ENCODE results near the gene A4GNT.
"Not testable (repeated sequence)": the region's sequence is repeated elsewhere in the genome, so short reads cannot be mapped to it uniquely, and the experiment has no call there.

Gene A4GNT

DNA sequence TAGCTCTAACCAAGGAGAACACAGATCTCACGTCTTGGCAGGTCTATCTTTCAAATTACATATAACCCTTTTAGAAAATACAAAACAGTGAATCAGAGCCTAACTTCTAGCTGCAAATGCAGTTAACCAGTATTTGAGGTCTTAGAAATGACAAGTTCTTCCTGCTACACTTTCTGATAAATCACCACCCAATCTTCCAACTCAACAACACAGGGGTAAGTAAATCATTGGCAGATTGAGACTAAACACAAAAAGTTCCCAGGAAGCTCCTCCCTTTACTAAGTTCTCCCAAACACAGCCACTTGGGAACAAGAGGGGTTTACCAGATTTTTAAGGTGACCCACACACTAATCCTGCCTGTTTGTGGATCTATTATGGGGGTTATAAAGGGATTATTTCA, at the start of gene A4GNT:
A4GNT (minus strand) TSS at position 152 of the 400 bp plus-strand sequence. CDS start 1,134 bp downstream, outside the sequence.
- Mint-ChIP-seq H3K27me3 (ENCODE audit: low read depth) (peaks cover 31% of the 10 kb centered on the region), H3K36me3 (ENCODE audit: low read depth) (no peaks in the 10 kb centered on the region), H3K4me3 (no peak within 1 kb of the TSS), H3K4me1 (ENCODE audit: low read depth) (no peaks in the 10 kb centered on the region), H3K27ac (no peak within 1 kb of the TSS), H3K9me3 (no peaks in the 10 kb centered on the region)
- DNase-seq (ENCODE audit: low spot score): no peak

DNA sequence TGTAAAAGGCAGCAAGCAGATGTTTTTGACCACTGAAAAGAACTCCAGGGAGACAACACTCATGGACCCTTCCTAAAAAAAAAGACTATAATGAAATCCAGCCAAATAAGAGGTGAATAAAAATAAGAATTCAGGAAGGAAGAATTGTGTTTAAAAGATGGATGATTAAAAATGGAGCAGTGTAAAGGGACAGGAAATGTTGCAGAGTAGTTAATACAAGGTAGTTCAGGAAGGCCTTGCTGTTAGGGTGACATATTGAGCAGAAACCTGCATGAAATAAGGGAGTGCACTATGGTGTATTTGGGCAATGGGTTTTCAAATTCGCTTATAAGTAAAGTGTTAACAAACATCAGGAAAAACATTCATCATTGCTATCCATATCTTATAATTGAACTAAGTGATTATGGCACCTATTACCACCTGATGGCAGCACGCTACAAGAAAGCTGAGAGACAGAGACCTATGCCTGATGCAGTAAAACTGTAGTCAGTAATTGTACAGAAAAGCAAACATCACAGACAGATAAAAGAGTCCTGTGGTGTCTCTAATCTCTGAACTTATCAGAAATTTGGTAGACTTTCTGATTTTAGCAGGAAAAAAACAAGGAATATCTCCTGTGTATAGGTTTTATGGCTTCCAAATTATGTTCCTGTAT, 48.3 kb upstream of the A4GNT start:
- H3K27me3 Mint-ChIP-seq (ENCODE audit: low read depth): peaks cover 31% of the 10 kb centered on the region
- H3K4me1 Mint-ChIP-seq (ENCODE audit: low read depth): peaks cover 4% of the 10 kb centered on the region
- no peak overlapping the region for H3K4me3 Mint-ChIP-seq
- no peaks in the 10 kb centered on the region for H3K36me3 Mint-ChIP-seq (ENCODE audit: low read depth)
- H3K27ac Mint-ChIP-seq: no peak overlapping the region
- no peak for DNase-seq (ENCODE audit: low spot score)
- no peaks in the 10 kb centered on the region for H3K9me3 Mint-ChIP-seq

DNA sequence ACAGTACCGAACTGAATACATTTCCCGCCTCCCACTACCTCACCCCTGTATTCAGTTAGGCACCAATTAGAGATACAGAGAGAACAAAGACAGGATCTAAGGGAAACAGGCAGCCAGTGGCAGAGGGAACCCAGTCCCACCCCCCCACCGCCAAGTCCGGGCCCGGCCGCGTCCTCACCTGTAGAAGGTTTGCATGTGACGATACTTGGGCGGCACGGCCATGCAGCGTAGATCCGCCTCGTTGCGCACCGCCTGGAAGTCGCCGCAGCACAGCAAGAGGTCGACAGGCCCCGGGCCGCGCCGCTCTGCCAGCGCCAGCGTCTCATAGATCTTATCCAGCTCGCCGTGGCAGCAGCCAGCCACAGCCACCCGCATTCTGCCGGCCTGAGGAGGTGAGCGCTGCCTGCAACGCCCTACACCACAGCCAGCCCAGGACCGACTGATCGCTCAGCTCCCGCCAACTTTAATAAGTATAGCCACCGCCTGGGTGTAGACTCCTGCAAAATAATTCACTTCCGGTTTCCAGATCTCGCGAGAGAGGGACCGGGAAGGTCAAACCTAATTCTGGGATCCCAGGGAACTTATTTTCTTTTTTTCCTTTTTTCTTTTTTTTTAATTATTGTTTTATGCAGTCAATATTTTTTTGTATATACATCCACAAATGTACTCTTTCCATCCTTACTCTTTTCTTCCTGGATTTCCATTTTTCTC, 42.4 kb upstream of the A4GNT start, which contains the start of gene DBR1:
DBR1 (minus strand) TSS at position 501 of the 711 bp plus-strand sequence; CDS start at position 375, 126 bp downstream.
- DNase-seq (ENCODE audit: low spot score): peak; percentile 70
- Mint-ChIP-seq H3K4me1 (ENCODE audit: low read depth) (peaks cover 27% of the 10 kb centered on the region), H3K27ac (peak within 1 kb of the TSS; percentile 94), H3K27me3 (ENCODE audit: low read depth) (peaks cover 7% of the 10 kb centered on the region), H3K36me3 (ENCODE audit: low read depth) (peaks cover 16% of the 10 kb centered on the region), H3K4me3 (peak within 1 kb of the TSS; percentile 96), H3K9me3 (no peaks in the 10 kb centered on the region)

DNA sequence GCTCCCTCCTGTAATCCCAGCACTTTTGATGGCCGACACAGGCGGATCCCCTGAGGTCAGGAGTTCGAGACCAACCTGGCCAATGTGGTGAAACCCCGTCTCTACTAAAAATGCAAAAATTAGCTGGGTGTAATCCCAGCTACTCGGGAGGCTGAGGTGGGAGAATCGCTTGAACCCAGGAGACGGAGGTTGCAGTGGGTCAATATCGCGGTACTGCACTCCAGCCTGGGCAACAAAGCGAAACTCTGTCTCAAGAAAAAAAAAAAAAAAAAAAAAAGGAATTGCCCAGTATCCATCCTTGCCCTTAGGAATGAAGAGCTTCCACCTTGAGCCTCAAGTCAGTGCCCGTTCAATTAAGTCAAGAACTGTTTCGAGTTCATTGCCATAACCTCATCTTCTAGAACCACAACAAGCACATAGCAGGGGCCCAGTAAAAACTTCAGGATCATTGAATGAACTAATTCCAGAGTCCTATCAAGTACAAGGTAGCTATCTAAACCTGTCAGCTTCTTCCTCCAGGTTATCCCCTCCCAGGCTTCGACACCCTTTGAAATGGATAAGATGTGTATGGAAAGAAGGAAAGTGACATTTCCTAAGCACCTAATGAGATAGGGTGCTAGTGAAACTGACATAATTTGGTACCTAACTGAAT, 41.7 kb upstream of the A4GNT start:
- peak overlapping the region; percentile 94 for H3K27ac Mint-ChIP-seq
- DNase-seq (ENCODE audit: low spot score): no peak
- peaks cover 27% of the 10 kb centered on the region for H3K4me1 Mint-ChIP-seq (ENCODE audit: low read depth)
- H3K36me3 Mint-ChIP-seq (ENCODE audit: low read depth): peaks cover 18% of the 10 kb centered on the region
- peaks cover 2% of the 10 kb centered on the region for H3K27me3 Mint-ChIP-seq (ENCODE audit: low read depth)
- H3K4me3 Mint-ChIP-seq: peak overlapping the region; percentile 96
- no peaks in the 10 kb centered on the region for H3K9me3 Mint-ChIP-seq

DNA sequence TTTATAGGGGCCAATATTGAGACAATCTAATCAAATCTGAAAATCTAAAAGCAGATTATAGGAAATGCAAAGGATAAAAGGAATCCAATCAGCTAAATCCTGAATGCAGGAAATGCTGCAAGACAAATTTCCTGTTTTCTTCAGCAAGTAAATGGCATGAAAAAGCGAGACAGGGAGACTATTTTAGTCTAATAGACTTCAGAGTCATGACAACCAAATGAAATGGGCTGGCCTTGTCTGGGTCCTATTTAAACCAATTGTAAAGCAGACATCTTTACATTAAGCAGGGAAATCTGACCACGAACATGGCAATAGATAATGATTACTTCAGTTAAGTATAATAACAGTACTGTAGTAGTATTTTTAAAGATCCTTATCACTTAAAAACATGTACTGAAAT, 40.4 kb upstream of the A4GNT start:
- Mint-ChIP-seq H3K9me3 (no peaks in the 10 kb centered on the region), H3K36me3 (ENCODE audit: low read depth) (peaks cover 20% of the 10 kb centered on the region), H3K4me3 (peak overlapping the region; percentile 39), H3K27ac (no peak overlapping the region), H3K27me3 (ENCODE audit: low read depth) (no peaks in the 10 kb centered on the region), H3K4me1 (ENCODE audit: low read depth) (peaks cover 27% of the 10 kb centered on the region)
- no peak for DNase-seq (ENCODE audit: low spot score)

DNA sequence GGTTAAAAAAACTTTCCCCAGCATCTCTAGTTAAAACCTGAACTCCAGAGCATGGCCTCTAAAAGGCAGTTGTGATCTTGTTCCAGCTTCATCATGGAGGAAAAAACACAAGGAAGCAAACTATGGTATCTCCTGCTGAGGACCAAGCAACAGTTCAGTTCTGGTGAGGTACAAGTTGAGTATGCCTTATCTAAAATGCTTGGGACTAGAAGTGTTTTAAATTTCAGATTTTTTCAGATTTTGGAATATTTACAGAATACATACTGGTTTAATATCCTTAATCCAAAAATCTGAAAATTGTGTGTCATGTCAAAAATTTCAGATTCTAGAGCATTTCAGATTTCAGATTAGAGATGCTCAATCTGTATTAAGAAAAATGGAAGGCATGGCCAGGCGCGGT, 32.9 kb upstream of the A4GNT start:
- peaks cover 2% of the 10 kb centered on the region for H3K4me1 Mint-ChIP-seq (ENCODE audit: low read depth)
- H3K36me3 Mint-ChIP-seq (ENCODE audit: low read depth): peaks cover 46% of the 10 kb centered on the region
- H3K9me3 Mint-ChIP-seq: no peaks in the 10 kb centered on the region
- H3K27ac Mint-ChIP-seq: no peak overlapping the region
- no peak for DNase-seq (ENCODE audit: low spot score)
- H3K4me3 Mint-ChIP-seq: no peak overlapping the region
- no peaks in the 10 kb centered on the region for H3K27me3 Mint-ChIP-seq (ENCODE audit: low read depth)

DNA sequence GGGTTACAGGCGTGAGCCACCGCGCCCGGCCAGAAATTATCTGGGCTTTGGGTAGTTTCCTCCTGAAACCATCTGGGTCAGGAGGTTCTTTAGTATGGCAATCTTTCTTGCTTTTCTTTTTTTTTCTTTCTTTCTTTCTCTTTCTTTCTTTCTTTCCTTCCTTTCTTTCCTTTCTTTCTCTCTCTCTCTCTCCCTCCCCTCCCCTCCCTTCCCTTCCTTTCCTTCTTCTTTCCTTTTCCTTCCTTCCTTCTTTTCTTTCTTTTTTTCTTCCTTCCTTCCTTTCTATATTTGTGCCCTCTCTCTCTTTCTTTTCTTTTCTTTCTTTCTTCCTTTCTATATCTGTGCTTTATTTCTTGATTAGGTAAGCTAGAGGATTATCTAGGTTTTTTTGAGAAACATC, 25.6 kb upstream of the A4GNT start:
- H3K27me3 Mint-ChIP-seq (ENCODE audit: low read depth): no peaks in the 10 kb centered on the region
- H3K36me3 Mint-ChIP-seq (ENCODE audit: low read depth): peaks cover 16% of the 10 kb centered on the region
- H3K27ac Mint-ChIP-seq: no peak overlapping the region
- DNase-seq (ENCODE audit: low spot score): no peak
- no peak overlapping the region for H3K4me3 Mint-ChIP-seq
- peaks cover 11% of the 10 kb centered on the region for H3K9me3 Mint-ChIP-seq
- H3K4me1 Mint-ChIP-seq (ENCODE audit: low read depth): no peaks in the 10 kb centered on the region

DNA sequence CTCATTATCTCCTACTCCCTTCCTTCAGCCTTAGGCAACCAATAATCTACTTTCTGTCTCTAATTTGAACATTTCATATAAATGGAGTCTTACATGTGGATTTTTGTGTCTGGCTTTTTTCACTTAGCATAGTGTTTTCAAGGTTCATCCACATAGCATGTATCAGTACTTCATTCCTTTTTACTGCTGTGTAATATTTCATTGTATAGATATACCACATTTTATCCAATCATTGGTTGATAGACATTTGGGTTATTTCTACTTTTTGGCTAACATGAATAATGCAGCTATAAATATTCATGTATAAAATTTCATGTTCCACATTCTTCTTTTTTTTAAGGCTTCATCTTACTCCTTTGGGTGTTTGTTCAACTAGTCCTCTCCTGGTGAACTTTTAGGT, 22.3 kb upstream of the A4GNT start:
- Mint-ChIP-seq H3K4me3 (no peak overlapping the region), H3K27ac (no peak overlapping the region), H3K27me3 (ENCODE audit: low read depth) (no peaks in the 10 kb centered on the region), H3K36me3 (ENCODE audit: low read depth) (no peaks in the 10 kb centered on the region), H3K9me3 (peaks cover 11% of the 10 kb centered on the region), H3K4me1 (ENCODE audit: low read depth) (no peaks in the 10 kb centered on the region)
- no peak for DNase-seq (ENCODE audit: low spot score)

DNA sequence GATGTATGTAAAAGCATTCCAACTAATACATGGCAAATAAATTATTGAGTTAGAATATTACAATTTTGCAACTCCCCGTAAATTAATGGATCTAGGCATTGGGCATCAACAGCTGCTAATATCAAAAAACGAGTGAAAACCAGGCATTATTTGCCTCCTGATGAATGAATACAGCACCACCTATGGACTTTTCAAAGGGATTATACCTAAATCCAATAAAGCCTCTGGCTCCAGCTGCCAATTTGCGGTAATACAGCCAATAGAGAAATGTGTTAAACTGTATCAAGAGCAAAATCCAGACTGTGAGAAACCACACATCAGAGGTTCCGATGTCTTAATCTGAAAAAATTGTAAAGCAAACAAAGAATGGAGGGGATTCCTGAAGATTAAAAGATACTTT, 16.3 kb upstream of the A4GNT start:
- H3K4me1 Mint-ChIP-seq (ENCODE audit: low read depth): no peaks in the 10 kb centered on the region
- H3K27me3 Mint-ChIP-seq (ENCODE audit: low read depth): peaks cover 14% of the 10 kb centered on the region
- H3K36me3 Mint-ChIP-seq (ENCODE audit: low read depth): no peaks in the 10 kb centered on the region
- H3K9me3 Mint-ChIP-seq: peaks cover 2% of the 10 kb centered on the region
- H3K27ac Mint-ChIP-seq: no peak overlapping the region
- no peak for DNase-seq (ENCODE audit: low spot score)
- no peak overlapping the region for H3K4me3 Mint-ChIP-seq

DNA sequence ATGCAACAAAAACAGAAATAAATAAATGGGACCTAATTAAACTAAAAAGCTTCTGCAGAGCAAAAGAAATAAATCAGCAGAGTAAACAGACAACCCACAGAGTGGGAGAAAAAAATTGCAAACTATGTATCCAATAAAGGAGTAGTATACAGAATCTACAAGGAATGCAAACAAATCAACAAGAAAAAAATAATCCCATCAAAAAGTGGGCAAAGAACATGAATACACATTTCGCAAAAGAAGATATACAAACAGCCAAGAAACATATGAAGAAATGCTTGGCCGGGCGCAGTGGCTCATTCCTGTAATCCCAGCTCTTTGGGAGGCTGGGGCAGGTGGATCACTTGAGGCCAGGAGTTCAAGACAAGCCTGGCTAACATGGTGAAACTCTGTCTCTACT, 10.0 kb upstream of the A4GNT start:
- H3K27me3 Mint-ChIP-seq (ENCODE audit: low read depth): peaks cover 26% of the 10 kb centered on the region
- H3K4me3 Mint-ChIP-seq; H3K9me3 Mint-ChIP-seq; DNase-seq (ENCODE audit: low spot score); H3K27ac Mint-ChIP-seq; H3K4me1 Mint-ChIP-seq (ENCODE audit: low read depth); H3K36me3 Mint-ChIP-seq (ENCODE audit: low read depth): not testable (repeated sequence)

DNA sequence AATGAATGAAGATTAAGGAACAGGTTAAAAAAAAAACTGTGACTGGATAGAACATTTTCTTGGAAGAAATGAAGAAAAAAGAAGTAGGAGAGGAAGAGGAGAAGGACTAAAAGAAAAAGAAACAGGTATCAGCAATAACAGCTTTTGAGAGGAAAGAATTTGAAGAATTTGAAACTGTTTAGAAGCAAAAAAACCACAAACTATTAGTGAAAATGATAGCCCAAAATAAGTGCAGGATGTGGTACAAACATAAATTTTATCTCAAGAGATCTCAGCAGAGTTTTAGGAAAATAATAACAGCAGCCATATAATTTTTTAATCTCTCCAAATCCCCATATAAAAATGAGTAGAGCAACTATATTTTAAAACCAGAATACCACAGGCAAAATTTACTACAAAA, 8.8 kb upstream of the A4GNT start:
- no peak overlapping the region for H3K27ac Mint-ChIP-seq
- DNase-seq (ENCODE audit: low spot score): no peak
- peaks cover 28% of the 10 kb centered on the region for H3K27me3 Mint-ChIP-seq (ENCODE audit: low read depth)
- no peaks in the 10 kb centered on the region for H3K36me3 Mint-ChIP-seq (ENCODE audit: low read depth)
- no peaks in the 10 kb centered on the region for H3K9me3 Mint-ChIP-seq
- H3K4me1 Mint-ChIP-seq (ENCODE audit: low read depth): peaks cover 4% of the 10 kb centered on the region
- H3K4me3 Mint-ChIP-seq: no peak overlapping the region

DNA sequence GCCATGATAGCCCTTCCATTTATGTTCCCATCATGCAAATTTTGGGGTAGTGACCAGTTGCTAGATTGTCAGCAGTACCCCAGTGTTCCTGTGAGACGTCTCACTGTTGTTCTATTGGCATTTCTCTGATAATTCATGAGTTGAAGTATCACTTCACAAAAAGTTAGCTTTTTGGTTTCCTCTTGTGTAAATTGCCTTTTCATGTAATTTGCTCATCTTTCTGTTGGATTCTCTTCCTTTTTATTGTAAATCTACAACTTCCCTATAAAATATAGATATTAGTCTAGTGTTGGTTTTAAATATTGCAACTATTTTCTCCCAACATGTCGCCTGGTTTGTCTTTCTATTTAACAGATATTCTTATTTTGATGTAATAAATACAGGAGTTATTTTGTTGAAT, 7.5 kb upstream of the A4GNT start:
- H3K4me1 Mint-ChIP-seq (ENCODE audit: low read depth): peaks cover 4% of the 10 kb centered on the region
- no peak overlapping the region for H3K27ac Mint-ChIP-seq
- H3K9me3 Mint-ChIP-seq: no peaks in the 10 kb centered on the region
- no peak overlapping the region for H3K4me3 Mint-ChIP-seq
- no peak for DNase-seq (ENCODE audit: low spot score)
- no peaks in the 10 kb centered on the region for H3K36me3 Mint-ChIP-seq (ENCODE audit: low read depth)
- peaks cover 30% of the 10 kb centered on the region for H3K27me3 Mint-ChIP-seq (ENCODE audit: low read depth)

DNA sequence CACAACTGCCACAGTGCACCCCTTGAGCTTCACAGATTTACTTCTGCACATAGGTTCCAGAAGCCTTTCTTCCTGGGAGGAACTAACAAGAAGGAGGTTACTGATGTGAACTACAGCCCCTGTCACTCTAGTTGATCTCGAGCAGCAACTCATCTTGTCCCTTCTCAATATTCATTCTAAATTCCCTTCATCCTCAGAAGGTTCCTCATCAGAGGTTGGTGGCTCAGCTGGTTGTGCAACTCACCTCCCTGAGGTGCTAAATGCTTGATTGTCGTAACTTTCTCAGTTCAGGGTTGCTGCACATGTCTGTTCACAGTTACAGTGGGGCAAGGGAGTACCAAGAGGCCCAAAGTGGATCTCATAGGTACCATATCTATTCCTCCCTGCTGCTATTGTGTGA, 5.7 kb upstream of the A4GNT start:
- Mint-ChIP-seq H3K27ac (no peak overlapping the region), H3K4me3 (no peak overlapping the region), H3K27me3 (ENCODE audit: low read depth) (peaks cover 31% of the 10 kb centered on the region), H3K4me1 (ENCODE audit: low read depth) (peaks cover 4% of the 10 kb centered on the region), H3K9me3 (no peaks in the 10 kb centered on the region), H3K36me3 (ENCODE audit: low read depth) (no peaks in the 10 kb centered on the region)
- no peak for DNase-seq (ENCODE audit: low spot score)

DNA sequence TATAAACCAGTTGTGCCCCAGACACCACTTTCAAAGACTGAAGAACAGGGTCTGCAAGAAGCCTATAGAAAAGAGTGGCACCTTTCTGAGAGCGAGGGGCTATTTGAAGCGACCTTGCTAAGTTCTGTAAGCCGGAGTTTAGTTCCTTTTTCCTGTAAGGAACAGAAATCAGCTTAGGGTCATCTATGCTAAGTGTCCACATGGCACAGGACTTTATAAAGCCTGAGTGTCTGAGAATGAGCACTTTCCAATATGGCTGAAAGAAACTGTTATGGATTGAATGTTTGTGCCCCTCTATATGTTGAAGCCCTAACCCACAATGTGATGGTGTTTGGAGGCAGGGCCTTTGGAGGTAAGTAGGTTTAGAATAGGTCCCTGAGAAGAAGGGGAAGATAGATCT, 4.0 kb upstream of the A4GNT start:
- DNase-seq (ENCODE audit: low spot score): no peak
- peaks cover 33% of the 10 kb centered on the region for H3K27me3 Mint-ChIP-seq (ENCODE audit: low read depth)
- H3K27ac Mint-ChIP-seq: no peak overlapping the region
- no peaks in the 10 kb centered on the region for H3K36me3 Mint-ChIP-seq (ENCODE audit: low read depth)
- no peak overlapping the region for H3K4me3 Mint-ChIP-seq
- H3K4me1 Mint-ChIP-seq (ENCODE audit: low read depth): peaks cover 4% of the 10 kb centered on the region
- H3K9me3 Mint-ChIP-seq: no peaks in the 10 kb centered on the region
